GM23338 (cell line): Measurements from ENCODE around the gene MYOF. TPM values are rescaled to one million over a fixed set of nuclear protein-coding genes. Genes with fewer than 3 reads are reported as not detected.

ENCODE experiments used
- ATAC-seq: fragments of 200-7000 bp; cut with Tn5 transposase; 3 replicates; pipeline ENCODE4 v1.9.1; 2020
- DNase-seq: peaks from one replicate; pipeline ENCODE4 v3.0.0-alpha.2; 2015; ENCODE audit warnings: low spot score
- H2AFZ ChIP-seq: fragments of 200-600 bp; sonication (generic); 2 replicates; pipeline ENCODE4 v1.8.0; 2016; ENCODE audit warnings: antibody characterized with exemption, mild to moderate bottlenecking, moderate library complexity
- H3F3A ChIP-seq: fragments of 200-600 bp; sonication (generic); replicated peaks from 2 replicates; pipeline ENCODE4 v1.8.0; 2017; ENCODE audit warnings: antibody characterized with exemption, mixed run types, low read depth
- H3K27ac ChIP-seq: fragments of 200-600 bp; sonication (generic); 2 replicates; pipeline ENCODE4 v1.6.1; 2016; ENCODE audit warnings: low read depth
- H3K27me3 ChIP-seq: fragments of 200-600 bp; sonication (generic); 2 replicates; pipeline ENCODE4 v1.8.0; 2016; ENCODE audit warnings: mild to moderate bottlenecking, mixed run types, moderate library complexity; ENCODE audit not compliant: insufficient read depth
- H3K36me3 ChIP-seq: fragments of 200-600 bp; sonication (generic); 2 replicates; pipeline ENCODE4 v1.8.0; 2016; ENCODE audit warnings: mild to moderate bottlenecking; ENCODE audit not compliant: insufficient read depth
- H3K4me1 ChIP-seq: fragments of 200-600 bp; sonication (generic); 2 replicates; pipeline ENCODE4 v1.8.0; 2016; ENCODE audit warnings: mild to moderate bottlenecking, moderate library complexity; ENCODE audit not compliant: insufficient read depth
- H3K4me2 ChIP-seq: fragments of 200-600 bp; sonication (generic); 2 replicates; pipeline ENCODE4 v1.7.1; 2017; ENCODE audit warnings: mixed run types
- H3K4me3 ChIP-seq: fragments of 200-600 bp; sonication (generic); 2 replicates; pipeline ENCODE4 v1.6.1; 2016; ENCODE audit warnings: mixed run types
- H3K79me2 ChIP-seq: fragments of 200-600 bp; sonication (generic); replicated peaks from 2 replicates; pipeline ENCODE4 v1.8.0; 2017; ENCODE audit warnings: mild to moderate bottlenecking; ENCODE audit not compliant: insufficient read depth
- H3K9me2 ChIP-seq: fragments of 200-600 bp; sonication (generic); 2 replicates; pipeline ENCODE4 v1.8.0; 2017; ENCODE audit not compliant: insufficient read depth
- H4K20me1 ChIP-seq: fragments of 200-600 bp; sonication (generic); replicated peaks from 2 replicates; pipeline ENCODE4 v1.8.0; 2017; ENCODE audit warnings: mild to moderate bottlenecking; ENCODE audit not compliant: insufficient read depth
- H3K27ac Mint-ChIP-seq: 2 replicates; pipeline ENCODE4 v1.8.0; 2020; ENCODE audit warnings: inconsistent platforms, mild to moderate bottlenecking, moderate library complexity, mixed read lengths
- H3K27me3 Mint-ChIP-seq: 3 replicates; pipeline ENCODE4 v1.8.0; 2022; ENCODE audit warnings: low read depth, mild to moderate bottlenecking, moderate library complexity, mixed read lengths, inconsistent platforms; ENCODE audit not compliant: insufficient read depth, poor library complexity
- H3K36me3 Mint-ChIP-seq: 3 replicates; pipeline ENCODE4 v1.8.0; 2021; ENCODE audit warnings: low read depth, mild to moderate bottlenecking, inconsistent platforms, moderate library complexity, mixed read lengths
- H3K4me1 Mint-ChIP-seq: 3 replicates; pipeline ENCODE4 v1.8.0; 2020; ENCODE audit warnings: mild to moderate bottlenecking, inconsistent platforms, mixed read lengths
- H3K4me3 Mint-ChIP-seq: 3 replicates; pipeline ENCODE4 v1.8.0; 2021; ENCODE audit warnings: moderate library complexity, mild to moderate bottlenecking, inconsistent platforms, mixed read lengths
- H3K9me3 Mint-ChIP-seq: 3 replicates; pipeline ENCODE4 v1.8.0; 2020; ENCODE audit warnings: moderate library complexity, mild to moderate bottlenecking, inconsistent platforms, mixed read lengths
- CREB1 ChIP-seq: fragments of 250-450 bp; sonication (Bioruptor Pico); IDR thresholded peaks from 2 replicates; pipeline ENCODE4 v1.5.0; 2020; ENCODE audit warnings: low read depth, mild to moderate bottlenecking, moderate library complexity
- EZH2 ChIP-seq: fragments of 200-600 bp; sonication (generic); IDR thresholded peaks from one replicate; pipeline ENCODE4 v1.8.0; 2017; ENCODE audit warnings: antibody characterized with exemption, mild to moderate bottlenecking, low read depth; ENCODE audit not compliant: unreplicated experiment
- JUNB ChIP-seq: IDR thresholded peaks from one replicate; pipeline ENCODE4 v1.6.1; 2016; ENCODE audit warnings: antibody characterized with exemption; ENCODE audit not compliant: unreplicated experiment
- NANOG ChIP-seq: IDR thresholded peaks from 2 replicates; pipeline ENCODE4 v1.6.1; 2016; ENCODE audit warnings: antibody characterized with exemption, borderline replicate concordance
- POLR2AphosphoS5 ChIP-seq: IDR thresholded peaks from 2 replicates; pipeline ENCODE4 v1.6.1; 2016; ENCODE audit warnings: antibody characterized with exemption, low read depth
- STAT1 ChIP-seq: IDR thresholded peaks from one replicate; pipeline ENCODE4 v1.6.1; 2016; ENCODE audit warnings: antibody characterized with exemption; ENCODE audit not compliant: unreplicated experiment
- ZNF331 ChIP-seq: fragments of 250-450 bp; sonication (Bioruptor Pico); IDR thresholded peaks from 2 replicates; pipeline ENCODE4 v1.5.0; 2020; ENCODE audit warnings: low read depth, mild to moderate bottlenecking, moderate library complexity
- polyA plus RNA-seq: library from polyadenylated mRNA; unstranded; fragments of >200 nt; fragmentation: Nextera tagmentation; extraction: Ambion mirVana; gene quantifications from 2 replicates; pipeline ENCODE4 v1.2.1, GENCODE V29; 2016
- total RNA-seq: library from RNA; depleted of rRNA; stranded (reverse); fragments of >200 nt; shearing (Covaris generic); gene quantifications from 2 replicates; pipeline ENCODE4 v1.2.3, GENCODE V29; 2014
- TF ChIP-seq, protein P1 (sequence below), 2 experiments: fragments of 200-600 bp in 1 of 2; sonication (generic) in 1 of 2; conservative IDR thresholded peaks; 2 replicates each; pipeline versions ENCODE4 v1.5.1 to v1.6.1; 2016 to 2017; ENCODE audit warnings: antibody characterized with exemption in 2 of 2, low read depth in 2 of 2, mild to moderate bottlenecking in 2 of 2, moderate library complexity in 1 of 2
- TF ChIP-seq, protein P2 (sequence below): IDR thresholded peaks from 2 replicates; pipeline ENCODE4 v1.6.1; 2016; ENCODE audit warnings: antibody characterized with exemption
- TF ChIP-seq, protein P3 (sequence below): fragments of 250-450 bp; sonication (Bioruptor Pico); IDR thresholded peaks from 2 replicates; pipeline ENCODE4 v1.5.0; 2020; ENCODE audit warnings: mild to moderate bottlenecking, moderate library complexity

The MYOF gene
- total and polyA plus RNA-seq, 2 experiments from 2014 or later = 0.82 to 1.4 TPM

GRCh38 chr10:93337309-93337721, 144.8 kb downstream of the MYOF start:
- Histone ChIP-seq H3K4me3 (no peak overlapping the region), H3K4me1 (peaks cover 15% of the 10 kb centered on the region), H3K27ac (no peak overlapping the region), H3K27me3 (no peaks in the 10 kb centered on the region), H3K9me2 (no peaks in the 10 kb centered on the region), H3K36me3 (no peaks in the 10 kb centered on the region), H3K79me2 (no peaks in the 10 kb centered on the region), H3F3A (0 out of 2 replicates have a peak, but pooled peaks cover 4% of the 10 kb centered on the region), H2AFZ (no peak overlapping the region), H4K20me1 (no peaks in the 10 kb centered on the region), H3K4me2 (no peak overlapping the region)
- H3K9me3 Mint-ChIP-seq = no peaks in the 10 kb centered on the region
- H3K4me1 Mint-ChIP-seq = peaks cover 10% of the 10 kb centered on the region
- ATAC-seq = no peak
- H3K27me3 Mint-ChIP-seq = peaks cover 2% of the 10 kb centered on the region
- no peaks in the 10 kb centered on the region for H3K36me3 Mint-ChIP-seq
- no peak for DNase-seq
- H3K4me3 Mint-ChIP-seq = no peak overlapping the region
- no peak overlapping the region for H3K27ac Mint-ChIP-seq
- TF ChIP-seq POLR2AphosphoS5 (no peak), STAT1 (no peak), EZH2 (no peak), NANOG (no peak), CREB1 (CRISPR knock-in tag) (no peak), JUNB (no peak), ZNF331 (CRISPR knock-in tag) (no peak)
- TF ChIP-seq, protein P1, sequence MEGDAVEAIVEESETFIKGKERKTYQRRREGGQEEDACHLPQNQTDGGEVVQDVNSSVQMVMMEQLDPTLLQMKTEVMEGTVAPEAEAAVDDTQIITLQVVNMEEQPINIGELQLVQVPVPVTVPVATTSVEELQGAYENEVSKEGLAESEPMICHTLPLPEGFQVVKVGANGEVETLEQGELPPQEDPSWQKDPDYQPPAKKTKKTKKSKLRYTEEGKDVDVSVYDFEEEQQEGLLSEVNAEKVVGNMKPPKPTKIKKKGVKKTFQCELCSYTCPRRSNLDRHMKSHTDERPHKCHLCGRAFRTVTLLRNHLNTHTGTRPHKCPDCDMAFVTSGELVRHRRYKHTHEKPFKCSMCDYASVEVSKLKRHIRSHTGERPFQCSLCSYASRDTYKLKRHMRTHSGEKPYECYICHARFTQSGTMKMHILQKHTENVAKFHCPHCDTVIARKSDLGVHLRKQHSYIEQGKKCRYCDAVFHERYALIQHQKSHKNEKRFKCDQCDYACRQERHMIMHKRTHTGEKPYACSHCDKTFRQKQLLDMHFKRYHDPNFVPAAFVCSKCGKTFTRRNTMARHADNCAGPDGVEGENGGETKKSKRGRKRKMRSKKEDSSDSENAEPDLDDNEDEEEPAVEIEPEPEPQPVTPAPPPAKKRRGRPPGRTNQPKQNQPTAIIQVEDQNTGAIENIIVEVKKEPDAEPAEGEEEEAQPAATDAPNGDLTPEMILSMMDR (conservative IDR thresholded peaks at IDR 0.05; ENCODE audit: low read depth in 2 of 2) = no peak
- TF ChIP-seq, protein P2, sequence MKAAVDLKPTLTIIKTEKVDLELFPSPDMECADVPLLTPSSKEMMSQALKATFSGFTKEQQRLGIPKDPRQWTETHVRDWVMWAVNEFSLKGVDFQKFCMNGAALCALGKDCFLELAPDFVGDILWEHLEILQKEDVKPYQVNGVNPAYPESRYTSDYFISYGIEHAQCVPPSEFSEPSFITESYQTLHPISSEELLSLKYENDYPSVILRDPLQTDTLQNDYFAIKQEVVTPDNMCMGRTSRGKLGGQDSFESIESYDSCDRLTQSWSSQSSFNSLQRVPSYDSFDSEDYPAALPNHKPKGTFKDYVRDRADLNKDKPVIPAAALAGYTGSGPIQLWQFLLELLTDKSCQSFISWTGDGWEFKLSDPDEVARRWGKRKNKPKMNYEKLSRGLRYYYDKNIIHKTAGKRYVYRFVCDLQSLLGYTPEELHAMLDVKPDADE = no peak
- TF ChIP-seq, protein P3, sequence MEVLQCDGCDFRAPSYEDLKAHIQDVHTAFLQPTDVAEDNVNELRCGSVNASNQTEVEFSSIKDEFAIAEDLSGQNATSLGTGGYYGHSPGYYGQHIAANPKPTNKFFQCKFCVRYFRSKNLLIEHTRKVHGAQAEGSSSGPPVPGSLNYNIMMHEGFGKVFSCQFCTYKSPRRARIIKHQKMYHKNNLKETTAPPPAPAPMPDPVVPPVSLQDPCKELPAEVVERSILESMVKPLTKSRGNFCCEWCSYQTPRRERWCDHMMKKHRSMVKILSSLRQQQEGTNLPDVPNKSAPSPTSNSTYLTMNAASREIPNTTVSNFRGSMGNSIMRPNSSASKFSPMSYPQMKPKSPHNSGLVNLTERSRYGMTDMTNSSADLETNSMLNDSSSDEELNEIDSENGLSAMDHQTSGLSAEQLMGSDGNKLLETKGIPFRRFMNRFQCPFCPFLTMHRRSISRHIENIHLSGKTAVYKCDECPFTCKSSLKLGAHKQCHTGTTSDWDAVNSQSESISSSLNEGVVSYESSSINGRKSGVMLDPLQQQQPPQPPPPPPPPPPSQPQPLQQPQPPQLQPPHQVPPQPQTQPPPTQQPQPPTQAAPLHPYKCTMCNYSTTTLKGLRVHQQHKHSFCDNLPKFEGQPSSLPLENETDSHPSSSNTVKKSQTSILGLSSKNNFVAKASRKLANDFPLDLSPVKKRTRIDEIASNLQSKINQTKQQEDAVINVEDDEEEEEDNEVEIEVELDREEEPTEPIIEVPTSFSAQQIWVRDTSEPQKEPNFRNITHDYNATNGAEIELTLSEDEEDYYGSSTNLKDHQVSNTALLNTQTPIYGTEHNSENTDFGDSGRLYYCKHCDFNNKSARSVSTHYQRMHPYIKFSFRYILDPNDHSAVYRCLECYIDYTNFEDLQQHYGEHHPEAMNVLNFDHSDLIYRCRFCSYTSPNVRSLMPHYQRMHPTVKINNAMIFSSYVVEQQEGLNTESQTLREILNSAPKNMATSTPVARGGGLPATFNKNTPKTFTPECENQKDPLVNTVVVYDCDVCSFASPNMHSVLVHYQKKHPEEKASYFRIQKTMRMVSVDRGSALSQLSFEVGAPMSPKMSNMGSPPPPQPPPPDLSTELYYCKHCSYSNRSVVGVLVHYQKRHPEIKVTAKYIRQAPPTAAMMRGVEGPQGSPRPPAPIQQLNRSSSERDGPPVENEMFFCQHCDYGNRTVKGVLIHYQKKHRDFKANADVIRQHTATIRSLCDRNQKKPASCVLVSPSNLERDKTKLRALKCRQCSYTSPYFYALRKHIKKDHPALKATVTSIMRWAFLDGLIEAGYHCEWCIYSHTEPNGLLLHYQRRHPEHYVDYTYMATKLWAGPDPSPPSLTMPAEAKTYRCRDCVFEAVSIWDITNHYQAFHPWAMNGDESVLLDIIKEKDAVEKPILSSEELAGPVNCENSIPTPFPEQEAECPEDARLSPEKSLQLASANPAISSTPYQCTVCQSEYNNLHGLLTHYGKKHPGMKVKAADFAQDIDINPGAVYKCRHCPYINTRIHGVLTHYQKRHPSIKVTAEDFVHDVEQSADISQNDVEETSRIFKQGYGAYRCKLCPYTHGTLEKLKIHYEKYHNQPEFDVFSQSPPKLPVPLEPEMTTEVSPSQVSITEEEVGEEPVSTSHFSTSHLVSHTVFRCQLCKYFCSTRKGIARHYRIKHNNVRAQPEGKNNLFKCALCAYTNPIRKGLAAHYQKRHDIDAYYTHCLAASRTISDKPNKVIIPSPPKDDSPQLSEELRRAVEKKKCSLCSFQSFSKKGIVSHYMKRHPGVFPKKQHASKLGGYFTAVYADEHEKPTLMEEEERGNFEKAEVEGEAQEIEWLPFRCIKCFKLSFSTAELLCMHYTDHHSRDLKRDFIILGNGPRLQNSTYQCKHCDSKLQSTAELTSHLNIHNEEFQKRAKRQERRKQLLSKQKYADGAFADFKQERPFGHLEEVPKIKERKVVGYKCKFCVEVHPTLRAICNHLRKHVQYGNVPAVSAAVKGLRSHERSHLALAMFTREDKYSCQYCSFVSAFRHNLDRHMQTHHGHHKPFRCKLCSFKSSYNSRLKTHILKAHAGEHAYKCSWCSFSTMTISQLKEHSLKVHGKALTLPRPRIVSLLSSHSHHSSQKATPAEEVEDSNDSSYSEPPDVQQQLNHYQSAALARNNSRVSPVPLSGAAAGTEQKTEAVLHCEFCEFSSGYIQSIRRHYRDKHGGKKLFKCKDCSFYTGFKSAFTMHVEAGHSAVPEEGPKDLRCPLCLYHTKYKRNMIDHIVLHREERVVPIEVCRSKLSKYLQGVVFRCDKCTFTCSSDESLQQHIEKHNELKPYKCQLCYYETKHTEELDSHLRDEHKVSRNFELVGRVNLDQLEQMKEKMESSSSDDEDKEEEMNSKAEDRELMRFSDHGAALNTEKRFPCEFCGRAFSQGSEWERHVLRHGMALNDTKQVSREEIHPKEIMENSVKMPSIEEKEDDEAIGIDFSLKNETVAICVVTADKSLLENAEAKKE (CRISPR knock-in tag) = no peak
